Right lung (tissue), 5 donors: ENCODE measurements around the gene OSBPL7. TPM values are rescaled to one million over a fixed set of nuclear protein-coding genes. Genes with fewer than 3 reads are reported as not detected.

Experiments used
- DNase-seq, 2 donors: peaks; one replicate each; pipeline ENCODE4 v3.0.0-alpha.2; 2013
- polyA plus RNA-seq, 5 donors: library from polyadenylated mRNA; unstranded; fragments of 120-200 nt; gene quantifications; one replicate each; pipeline versions ENCODE4 v1.2.1 to v1.2.3, GENCODE V29; 2013; ENCODE audit warnings: inconsistent platforms in 1 of 5, low replicate concordance in 1 of 5; ENCODE audit not compliant: insufficient read length in 5 of 5, insufficient read depth in 1 of 5

Gene OSBPL7
- polyA plus RNA-seq, 5 donors = 12.1 to 21.8 (median 17.5) TPM

DNA sequence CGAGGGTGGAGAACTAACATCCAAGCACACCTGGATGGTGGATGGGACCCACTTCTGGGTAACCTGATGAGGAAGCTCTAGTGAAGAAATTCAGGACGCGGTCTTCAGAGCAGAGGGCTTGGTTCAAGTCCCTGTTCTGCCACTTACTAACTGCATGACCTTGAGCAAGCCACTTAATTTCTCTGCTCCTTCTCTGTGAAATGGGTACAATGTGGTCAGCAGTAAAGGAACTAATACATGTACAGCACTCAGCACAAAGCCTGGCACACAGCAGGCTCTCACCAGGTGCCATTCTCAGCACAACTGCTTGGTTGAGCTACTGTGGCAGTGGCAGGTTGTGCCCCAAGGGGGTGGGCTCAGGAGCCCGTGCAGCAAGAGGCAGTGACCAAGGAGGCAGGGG, 1.9 kb upstream of the OSBPL7 start:
- no peak for DNase-seq

GRCh38 chr17:47822785-47823184, 1.2 kb upstream of the OSBPL7 start:
- DNase-seq = no peak

GRCh38 chr17:47821031-47821423, 567 bp downstream of the OSBPL7 start:
- no peak for DNase-seq

DNA sequence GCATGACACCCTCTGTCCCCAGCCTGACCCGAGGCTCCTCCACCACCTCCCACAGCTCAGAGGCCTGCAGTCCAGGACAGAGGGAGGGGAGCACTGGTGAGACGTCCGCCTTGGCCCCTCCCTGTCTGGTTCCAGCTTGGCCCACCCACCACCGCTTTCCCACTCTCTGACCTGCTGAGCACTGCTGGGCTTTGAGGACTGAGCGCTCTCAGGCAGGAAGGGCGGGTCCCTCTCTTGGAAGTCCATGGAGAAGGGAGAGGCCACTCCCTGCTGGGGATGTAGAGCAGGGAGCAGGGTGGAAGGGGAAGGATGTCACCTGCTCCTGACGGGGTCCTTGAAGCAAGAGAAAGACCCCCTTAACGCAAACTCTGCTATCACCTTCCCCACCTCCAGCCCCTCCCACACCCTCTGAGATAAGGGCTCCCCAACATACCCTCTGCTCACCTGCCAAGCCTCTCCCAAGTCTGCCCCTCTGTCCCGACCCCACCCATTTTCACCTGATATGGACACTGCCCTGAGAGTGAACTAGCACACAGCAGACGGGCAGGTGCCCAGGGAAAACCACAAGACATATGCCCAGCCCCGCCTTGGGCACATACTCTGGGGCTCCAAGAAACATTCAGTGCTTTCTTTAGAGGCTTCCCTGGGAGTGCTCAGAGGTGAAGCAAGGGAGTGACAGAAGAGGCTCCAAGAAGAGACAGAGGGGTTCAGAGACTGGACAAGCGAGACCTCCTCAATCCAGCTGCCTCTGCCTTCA, 1.4 kb downstream of the OSBPL7 start:
- DNase-seq = no peak

DNA sequence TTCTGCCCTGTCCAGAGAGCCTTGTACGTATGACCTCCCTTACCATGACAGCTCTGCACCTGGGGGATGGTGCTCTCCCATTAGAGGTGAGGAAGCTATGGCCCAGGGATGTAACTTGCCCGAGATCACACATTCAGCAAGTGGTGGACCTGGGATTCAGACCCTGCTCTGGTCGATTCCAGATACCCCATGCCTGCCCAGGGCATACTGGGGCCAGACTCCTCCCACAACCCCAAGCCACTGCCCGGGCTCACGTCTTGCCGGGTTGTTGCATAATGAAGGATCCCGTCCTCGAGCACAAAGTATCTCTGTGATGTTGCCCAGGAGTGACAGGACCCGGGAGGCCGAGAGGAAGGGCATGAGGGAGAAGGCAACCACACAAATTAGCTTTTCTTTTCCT, 2.1 kb downstream of the OSBPL7 start:
- DNase-seq = no peak

DNA sequence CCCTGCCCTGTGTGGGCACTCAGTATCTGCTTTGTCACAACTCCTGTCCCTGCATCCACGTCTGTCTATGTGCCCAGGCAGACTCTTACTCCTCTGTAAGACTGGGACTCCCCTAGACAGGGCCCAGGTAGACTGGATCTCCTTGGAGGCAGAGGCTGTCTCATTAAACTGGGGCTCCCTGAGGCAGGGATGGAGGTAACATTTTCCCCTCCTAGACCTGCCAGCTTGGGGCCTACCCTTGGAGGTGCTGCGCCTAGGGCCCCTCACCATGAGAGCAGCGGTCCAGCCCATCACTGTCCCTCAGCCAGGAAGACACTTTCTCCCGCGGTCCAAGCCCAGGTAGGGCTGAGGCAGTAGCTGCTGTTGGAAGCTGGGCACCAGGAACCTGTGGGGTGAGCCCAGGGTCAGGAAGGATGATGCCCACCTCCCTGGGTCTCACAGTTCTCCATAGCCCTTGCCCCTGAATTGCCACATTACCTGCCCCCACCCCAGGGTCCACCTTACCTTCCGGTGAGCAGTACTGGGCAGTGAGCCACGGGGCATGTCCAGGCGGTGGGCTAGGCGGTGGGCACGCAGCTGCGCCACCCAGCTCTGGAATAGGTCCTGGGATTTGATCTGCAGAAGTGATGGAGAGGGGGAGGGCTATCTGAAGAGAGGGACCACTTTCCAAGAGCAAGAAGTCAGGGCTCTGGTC, 3.4 kb downstream of the OSBPL7 start:
- DNase-seq = no peak

DNA sequence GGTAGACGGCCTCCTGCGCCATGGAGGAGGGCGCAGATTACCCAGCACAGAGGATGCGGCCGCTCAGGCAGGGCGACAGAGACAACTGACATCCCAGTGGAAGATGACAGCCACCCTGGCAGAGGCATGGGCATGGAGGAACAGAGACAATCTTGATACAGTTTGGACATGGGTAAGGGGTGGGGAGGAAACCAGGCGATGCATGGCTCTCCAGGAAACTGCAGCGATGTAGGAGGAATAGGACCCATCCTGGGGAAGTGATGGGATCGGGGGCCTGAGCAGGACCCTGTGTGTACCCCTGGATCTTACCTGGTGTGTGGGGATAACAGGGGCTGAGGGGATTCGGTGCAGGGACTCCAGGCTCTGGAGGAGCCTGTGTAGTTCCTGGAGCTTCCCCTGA, 4.6 kb downstream of the OSBPL7 start:
- no peak for DNase-seq

DNA sequence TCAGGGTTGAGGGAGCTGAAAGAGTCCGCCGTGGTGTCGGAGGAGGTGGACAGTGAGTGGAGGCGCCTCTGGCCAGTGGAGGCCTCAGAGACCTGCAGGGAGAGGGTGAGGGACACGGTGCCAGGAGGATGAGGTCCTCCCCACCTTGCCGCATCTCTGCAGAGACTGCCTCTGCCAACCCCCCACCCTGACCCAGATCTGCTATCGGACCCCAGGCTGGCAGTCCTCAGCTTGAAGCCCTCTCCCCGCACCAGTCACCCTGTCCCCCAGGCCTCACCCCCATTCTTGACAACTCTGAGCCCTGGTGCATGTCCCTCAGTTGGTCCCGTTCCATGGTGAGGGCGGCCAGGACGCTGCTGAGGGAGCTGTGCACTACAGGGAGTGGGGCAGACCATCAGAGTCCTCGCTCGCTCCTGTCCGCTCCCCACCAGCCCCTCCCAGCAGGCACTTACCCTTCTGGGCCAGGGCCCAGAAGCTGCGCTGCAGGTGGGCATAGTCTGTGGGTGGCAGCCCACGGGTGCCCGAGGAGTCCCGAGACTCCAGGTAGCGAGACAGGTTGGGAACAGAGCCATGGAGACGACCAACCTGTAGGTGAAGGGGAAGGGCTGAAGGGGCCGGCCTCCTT, 5.4 kb downstream of the OSBPL7 start:
- DNase-seq = no peak

GRCh38 chr17:47815106-47815918, 6.3 kb downstream of the OSBPL7 start:
- no peak for DNase-seq

DNA sequence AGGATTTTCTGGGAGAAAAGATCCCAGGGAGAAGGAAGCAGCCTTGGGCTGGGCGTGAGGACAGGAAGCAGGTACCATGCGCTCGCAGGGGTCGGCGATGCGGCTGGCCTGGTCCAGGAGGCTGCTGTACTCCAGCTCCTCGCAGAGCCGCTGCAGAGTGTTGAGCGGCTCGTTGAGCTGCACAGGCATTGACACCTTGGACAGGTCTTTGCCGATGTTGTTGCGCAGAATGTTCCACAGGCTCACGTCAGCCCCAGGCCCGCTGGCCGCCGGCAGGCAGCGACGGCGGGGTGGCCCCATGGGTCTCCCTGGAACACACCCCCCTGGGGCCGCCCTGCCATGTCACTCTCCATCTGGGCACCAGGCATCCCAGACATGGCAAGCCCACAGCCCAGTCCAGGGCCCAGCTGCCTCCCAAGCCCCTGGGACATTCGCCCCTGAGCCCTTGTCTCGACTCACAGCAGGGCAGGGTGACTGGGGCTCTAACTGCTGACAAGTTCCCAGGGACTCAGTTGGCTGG, 8.0 kb downstream of the OSBPL7 start:
- DNase-seq = no peak

- DNase-seq = no peak
Observed at GRCh38 chr17:47813077-47813476, 8.5 kb downstream of the OSBPL7 start.

GRCh38 chr17:47812146-47812920, 9.3 kb downstream of the OSBPL7 start:
- no peak for DNase-seq

DNA sequence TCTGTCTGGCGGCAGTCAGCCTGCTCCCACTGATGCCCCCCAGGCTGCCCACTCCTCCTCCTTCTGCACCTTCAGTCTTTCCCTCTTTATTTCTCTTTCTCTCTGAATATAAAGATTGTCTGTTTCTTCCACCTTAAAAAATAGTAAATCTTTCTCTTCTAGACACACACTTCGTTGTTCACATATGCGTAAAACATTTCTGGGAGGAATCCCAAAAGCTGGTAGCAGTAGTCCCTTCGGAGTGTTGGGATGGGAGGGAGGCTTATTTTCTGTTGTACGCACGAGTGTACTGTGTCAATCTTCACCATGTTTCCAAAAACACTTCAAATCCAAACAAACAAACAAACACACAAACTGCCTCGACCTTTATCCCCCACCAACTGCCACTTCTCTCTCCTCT, 9.9 kb downstream of the OSBPL7 start:
- no peak for DNase-seq

GRCh38 chr17:47810901-47811635, 10.5 kb downstream of the OSBPL7 start:
- no peak for DNase-seq

GRCh38 chr17:47810200-47810821, 11.3 kb downstream of the OSBPL7 start:
- DNase-seq = peak; percentile 57 to 59

DNA sequence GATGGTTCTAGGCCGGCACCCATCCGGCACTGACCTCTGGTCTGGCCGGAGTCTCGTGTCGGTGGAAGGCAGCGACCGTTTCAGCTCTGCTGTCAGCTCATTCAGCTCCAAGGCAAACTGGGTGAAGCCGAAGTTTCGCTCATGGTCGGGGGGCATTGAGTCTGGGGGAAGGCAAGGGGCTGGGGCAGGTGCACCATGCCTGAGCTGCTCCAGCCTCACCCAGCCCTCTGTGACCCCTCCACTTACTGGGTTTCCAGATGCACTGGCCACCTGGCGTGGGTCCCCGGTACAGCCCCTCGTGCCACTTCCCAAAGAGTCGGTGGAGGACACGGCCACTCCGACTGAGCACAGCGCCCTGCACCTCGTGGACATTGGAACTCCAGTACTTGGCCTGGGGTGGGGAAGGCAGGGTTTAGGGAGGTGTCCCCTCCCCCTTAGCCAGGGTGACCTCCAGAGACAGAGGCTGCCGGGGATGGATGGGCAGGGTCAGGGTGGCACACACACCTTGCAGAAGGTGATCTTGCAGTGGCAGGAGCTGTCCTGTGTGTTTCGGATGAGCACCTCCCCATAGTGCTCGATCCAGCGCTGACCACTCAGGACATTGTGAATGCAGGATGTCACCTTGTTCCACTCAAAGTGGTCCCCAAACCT, 12.6 kb downstream of the OSBPL7 start:
- DNase-seq = no peak

DNA sequence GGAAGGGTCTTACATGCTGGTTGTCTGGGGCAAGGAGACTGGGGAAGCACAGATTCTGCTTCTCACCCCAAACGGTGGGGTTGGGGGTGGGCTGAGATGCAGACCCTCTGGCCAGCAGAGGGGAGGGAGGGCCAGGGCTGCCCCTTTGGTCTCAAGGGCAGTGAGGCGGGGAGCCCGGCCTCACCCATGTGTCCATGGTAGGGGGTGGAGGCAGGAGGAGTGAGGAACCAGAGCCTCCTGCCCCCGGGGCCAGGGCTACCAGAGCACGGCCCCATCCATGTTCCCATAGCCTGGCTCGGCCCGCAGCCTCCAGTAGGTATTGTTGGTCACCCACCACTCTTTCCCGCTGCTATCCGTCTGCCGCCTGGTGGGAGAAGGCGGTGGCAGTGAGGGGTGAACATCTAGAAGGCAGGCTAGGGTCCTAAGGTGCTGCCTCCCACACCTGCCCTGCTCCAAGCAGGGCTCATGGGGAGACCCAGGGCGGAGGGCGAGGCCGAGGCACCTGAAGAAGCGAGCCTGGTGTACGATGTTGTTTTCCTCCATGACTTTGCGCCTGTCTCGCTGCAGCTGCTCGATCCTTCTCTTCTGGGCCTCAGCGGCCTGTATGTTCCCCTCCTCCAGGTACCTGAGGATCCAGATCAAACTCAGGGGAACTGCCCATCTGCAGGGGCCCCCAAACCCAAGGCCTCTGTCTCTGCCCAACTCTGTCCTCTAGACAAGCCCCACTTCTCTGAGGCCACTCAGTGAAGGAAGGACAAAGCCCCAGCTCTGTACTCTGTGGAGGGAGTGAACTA, 13.4 kb downstream of the OSBPL7 start:
- no peak for DNase-seq

DNA sequence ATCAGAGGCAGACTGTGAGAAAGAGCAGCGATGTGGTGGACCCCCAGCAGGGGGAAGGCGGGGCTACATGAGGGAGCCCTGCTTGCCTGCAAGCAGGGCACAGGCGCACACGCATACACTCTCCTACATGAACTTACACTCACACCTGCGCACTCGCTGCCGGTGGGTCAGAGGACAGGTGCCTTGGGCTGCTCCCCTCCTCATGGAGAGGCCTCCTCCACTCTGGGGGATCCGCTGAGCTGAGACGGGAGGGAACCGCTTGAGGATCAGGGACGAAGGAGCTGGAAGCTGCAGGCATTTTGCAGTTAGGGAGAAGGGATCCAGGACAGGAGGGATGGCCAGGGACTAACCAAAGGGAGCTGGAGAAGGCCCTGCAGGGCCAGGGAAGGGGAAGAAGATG, 14.2 kb downstream of the OSBPL7 start:
- DNase-seq = no peak

DNA sequence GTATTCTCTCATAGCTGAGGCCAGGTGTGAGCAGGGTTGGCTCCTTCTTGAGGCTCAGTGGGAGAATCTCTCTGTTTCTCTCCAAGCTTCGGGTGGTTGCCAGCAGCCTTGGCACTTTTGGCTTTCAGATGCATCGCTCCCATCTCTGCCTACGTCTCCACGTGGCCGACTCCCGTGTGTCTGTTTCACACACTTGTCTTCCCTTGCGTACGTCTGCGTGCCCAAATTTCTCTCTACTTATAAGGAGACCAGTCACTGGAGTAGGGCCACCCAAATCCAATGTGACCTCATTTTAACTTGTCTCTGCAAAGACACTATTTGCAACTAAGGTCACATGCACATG, 14.7 kb downstream of the OSBPL7 start:
- DNase-seq = no peak
